HEK293 (cell line): Measurements from ENCODE around the gene ZAP70.

ENCODE experiments used
- CTCF ChIA-PET: fragments of 350-600 bp; formaldehyde crosslinking; extraction: SDS; loops from one replicate; lab custom pipeline; 2021; ENCODE audit warnings: antibody characterized with exemption; lab: Yijun Ruan, JAX
- POLR2A ChIA-PET: fragments of 300-600 bp; formaldehyde crosslinking; extraction: SDS; loops from one replicate; lab custom pipeline; 2020; ENCODE audit warnings: antibody characterized with exemption, inconsistent platforms; lab: Yijun Ruan, JAX
- H3K27ac ChIP-seq: fragments of 200-500 bp; sonication (Bioruptor generic); 2 replicates; pipeline ENCODE4 v1.5.1; 2014; ENCODE audit warnings: low read depth, low read length, control low read depth, inconsistent platforms; ENCODE audit errors: extremely low read depth
- H3K36me3 ChIP-seq, 2 experiments: fragments of 200-500 bp in 1 of 2; sonication (Bioruptor generic) in 1 of 2; 1 replicate in 1 of 2; 2 replicates in 1 of 2; pipeline ENCODE4 v1.5.1; 2014 to 2017; ENCODE audit warnings: inconsistent platforms in 2 of 2, low read length in 2 of 2; ENCODE audit not compliant: control insufficient read depth in 2 of 2, insufficient read depth in 1 of 2
- H3K4me1 ChIP-seq: fragments of 200-500 bp; sonication (Bioruptor generic); 2 replicates; pipeline ENCODE4 v1.5.1; 2014; ENCODE audit warnings: mild to moderate bottlenecking, low read length, inconsistent platforms; ENCODE audit not compliant: control insufficient read depth, insufficient read depth
- H3K4me3 ChIP-seq: 2 replicates; pipeline ENCODE4 v1.5.1; 2011; ENCODE audit warnings: low read depth, mild to moderate bottlenecking, control low read depth, low read length, moderate library complexity
- H3K9me3 ChIP-seq: fragments of 200-500 bp; sonication (Bioruptor generic); 2 replicates; pipeline ENCODE4 v1.5.1; 2014; ENCODE audit warnings: low read depth, low read length, inconsistent platforms; ENCODE audit not compliant: control insufficient read depth, insufficient read depth
- GLI2 ChIP-seq: fragments of 450-650 bp; formaldehyde crosslinking; IDR thresholded peaks from 2 replicates; pipeline ENCODE4; 2017; ENCODE audit warnings: missing biosample characterization, missing genetic modification characterization, low read depth, borderline replicate concordance
- GLI4 ChIP-seq: fragments of 450-650 bp; formaldehyde crosslinking; IDR thresholded peaks from 2 replicates; pipeline ENCODE4 v1.5.1; 2016; ENCODE audit warnings: missing biosample characterization, missing genetic modification characterization
- KLF17 ChIP-seq: fragments of 450-650 bp; formaldehyde crosslinking; IDR thresholded peaks from 2 replicates; pipeline ENCODE4 v1.5.1; 2016; ENCODE audit warnings: missing biosample characterization, missing genetic modification characterization
- KLF8 ChIP-seq: fragments of 450-650 bp; formaldehyde crosslinking; IDR thresholded peaks from 2 replicates; pipeline ENCODE4 v1.5.1; 2016; ENCODE audit warnings: missing biosample characterization, missing genetic modification characterization
- MEIS1 ChIP-seq: sonication (generic); formaldehyde crosslinking; IDR thresholded peaks from 2 replicates; pipeline ENCODE4 v1.8.1; 2022; ENCODE audit warnings: missing genetic modification reagents, mild to moderate bottlenecking, borderline replicate concordance
- WT1 ChIP-seq: fragments of 450-650 bp; formaldehyde crosslinking; IDR thresholded peaks from 2 replicates; pipeline ENCODE4 v1.5.1; 2016; ENCODE audit warnings: missing biosample characterization, missing genetic modification characterization
- ZBTB49 ChIP-seq: fragments of 450-650 bp; formaldehyde crosslinking; IDR thresholded peaks from 2 replicates; pipeline ENCODE4 v1.5.1; 2016; ENCODE audit warnings: missing biosample characterization, missing genetic modification characterization, low read depth
- ZBTB8A ChIP-seq: fragments of 450-650 bp; formaldehyde crosslinking; IDR thresholded peaks from 2 replicates; pipeline ENCODE4 v1.5.1; 2016; ENCODE audit warnings: missing biosample characterization, missing genetic modification characterization
- ZNF138 ChIP-seq: fragments of 450-650 bp; formaldehyde crosslinking; IDR thresholded peaks from 2 replicates; pipeline ENCODE4 v1.5.1; 2016; ENCODE audit warnings: missing biosample characterization, missing genetic modification characterization, borderline replicate concordance
- ZNF169 ChIP-seq: fragments of 450-650 bp; formaldehyde crosslinking; IDR thresholded peaks from 2 replicates; pipeline ENCODE4 v1.5.1; 2016; ENCODE audit warnings: missing biosample characterization, missing genetic modification characterization
- ZNF391 ChIP-seq: fragments of 450-650 bp; formaldehyde crosslinking; IDR thresholded peaks from 2 replicates; pipeline ENCODE4 v1.5.1; 2016; ENCODE audit warnings: low read depth, missing biosample characterization, missing genetic modification characterization, borderline replicate concordance
- ZNF529 ChIP-seq: fragments of 450-650 bp; formaldehyde crosslinking; IDR thresholded peaks from 2 replicates; pipeline ENCODE4 v1.5.1; 2017; ENCODE audit warnings: missing genetic modification characterization, missing biosample characterization; ENCODE audit not compliant: insufficient replicate concordance
- ZNF610 ChIP-seq: fragments of 450-650 bp; formaldehyde crosslinking; IDR thresholded peaks from 2 replicates; pipeline ENCODE4 v1.5.1; 2016; ENCODE audit warnings: missing biosample characterization, missing genetic modification characterization, borderline replicate concordance
- ZNF621 ChIP-seq: fragments of 450-650 bp; formaldehyde crosslinking; IDR thresholded peaks from 2 replicates; pipeline ENCODE4 v1.5.1; 2017; ENCODE audit warnings: missing biosample characterization, missing genetic modification characterization
- ZNF645 ChIP-seq: fragments of 450-650 bp; formaldehyde crosslinking; IDR thresholded peaks from 2 replicates; pipeline ENCODE4; 2016; ENCODE audit warnings: missing biosample characterization, missing genetic modification characterization
- ZNF830 ChIP-seq: fragments of 450-650 bp; IDR thresholded peaks from 2 replicates; pipeline ENCODE4 v1.5.0; 2018; ENCODE audit warnings: missing biosample characterization, missing genetic modification characterization, low read depth, mild to moderate bottlenecking, moderate library complexity
- ZSCAN5A ChIP-seq: fragments of 450-650 bp; formaldehyde crosslinking; IDR thresholded peaks from 2 replicates; pipeline ENCODE4 v1.5.1; 2016; ENCODE audit warnings: missing biosample characterization, missing genetic modification characterization
- TF ChIP-seq, protein P1 (sequence below): fragments of 450-650 bp; formaldehyde crosslinking; IDR thresholded peaks from 2 replicates; pipeline ENCODE4 v1.5.1; 2017; ENCODE audit warnings: missing biosample characterization, mild to moderate bottlenecking, missing genetic modification characterization, moderate library complexity

The ZAP70 gene

DNA sequence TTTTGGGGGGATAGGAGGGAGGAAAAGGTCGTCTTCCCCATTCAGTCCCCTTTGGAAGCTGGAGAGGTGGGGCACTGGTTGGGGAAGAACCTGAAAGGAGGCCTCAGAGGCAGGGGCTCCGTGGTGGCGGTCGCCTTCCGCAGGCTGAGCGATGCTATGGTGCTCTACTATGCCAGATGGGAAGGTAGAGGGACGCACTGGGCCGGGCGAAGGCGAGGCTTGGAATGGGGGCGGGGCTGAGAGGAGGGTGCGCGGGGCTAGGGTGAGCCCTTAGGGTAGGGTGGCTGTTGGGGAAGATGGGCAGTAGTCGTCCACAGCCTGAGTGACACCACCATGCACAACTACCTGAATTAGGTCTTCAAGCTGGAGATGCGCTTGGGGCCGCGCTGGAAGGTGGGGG lies 11.1 kb downstream of the ZAP70 start (continued):
- TF ChIP-seq KLF17 (tag by site-specific recombination): no peak
- no peak for TF ChIP-seq ZNF169 (tag by site-specific recombination)
- TF ChIP-seq ZNF138 (tag by site-specific recombination): no peak
- TF ChIP-seq, protein P1, sequence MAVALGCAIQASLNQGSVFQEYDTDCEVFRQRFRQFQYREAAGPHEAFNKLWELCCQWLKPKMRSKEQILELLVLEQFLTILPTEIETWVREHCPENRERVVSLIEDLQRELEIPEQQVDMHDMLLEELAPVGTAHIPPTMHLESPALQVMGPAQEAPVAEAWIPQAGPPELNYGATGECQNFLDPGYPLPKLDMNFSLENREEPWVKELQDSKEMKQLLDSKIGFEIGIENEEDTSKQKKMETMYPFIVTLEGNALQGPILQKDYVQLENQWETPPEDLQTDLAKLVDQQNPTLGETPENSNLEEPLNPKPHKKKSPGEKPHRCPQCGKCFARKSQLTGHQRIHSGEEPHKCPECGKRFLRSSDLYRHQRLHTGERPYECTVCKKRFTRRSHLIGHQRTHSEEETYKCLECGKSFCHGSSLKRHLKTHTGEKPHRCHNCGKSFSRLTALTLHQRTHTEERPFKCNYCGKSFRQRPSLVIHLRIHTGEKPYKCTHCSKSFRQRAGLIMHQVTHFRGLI: no peak

GRCh38 chr2:97724946-97725688 lies 11.7 kb downstream of the ZAP70 start:
- no peak for TF ChIP-seq ZNF610 (tag by site-specific recombination)
- TF ChIP-seq ZBTB49: no peak
- no peak for TF ChIP-seq ZNF621 (tag by site-specific recombination)
- no peak for TF ChIP-seq ZSCAN5A
- no peak for TF ChIP-seq ZNF529 (tag by site-specific recombination)
- TF ChIP-seq GLI2 (tag by site-specific recombination): no peak
- TF ChIP-seq ZNF391 (tag by site-specific recombination): no peak
- TF ChIP-seq MEIS1 (CRISPR knock-in tag): no peak
- TF ChIP-seq WT1 (tag by site-specific recombination): no peak
- TF ChIP-seq ZNF645: no peak
- no peak for TF ChIP-seq GLI4 (tag by site-specific recombination)
- TF ChIP-seq ZNF830 (tag by site-specific recombination): no peak
- no peak for TF ChIP-seq KLF8 (tag by site-specific recombination)
- no peak for TF ChIP-seq ZBTB8A
- no peaks in the 10 kb centered on the region for H3K9me3 ChIP-seq
- H3K4me1 ChIP-seq: no peaks in the 10 kb centered on the region
- POLR2A ChIA-PET: no interaction called here
- CTCF ChIA-PET: interaction anchor here (0.5 to 4.1 kb wide), 3 partner anchors 15 to 939 kb away, joined by 4 to 20 read pairs (median 6); no protein-coding TSS in a partner anchor
- no peak overlapping the region for H3K27ac ChIP-seq
- H3K4me3 ChIP-seq: no peak overlapping the region
- H3K36me3 ChIP-seq: no peaks in the 10 kb centered on the region
